Rectal smooth muscle tissue (tissue), 1 donor: ENCODE measurements around the gene GATAD2A.
A peak's percentile ranks its signal among the peaks of the same experiment; 100 is the strongest.
"Not testable (repeated sequence)": the region's sequence is repeated elsewhere in the genome, so short reads cannot be mapped to it uniquely, and the experiment has no call there.

Experiments used
- H3K27ac ChIP-seq: one replicate; pipeline ENCODE4 v1.7.0; 2013; ENCODE audit warnings: low read depth, low read length, inconsistent platforms
- H3K27me3 ChIP-seq: one replicate; pipeline ENCODE4 v1.7.0; 2013; ENCODE audit warnings: low read length; ENCODE audit not compliant: control insufficient read depth, insufficient read depth
- H3K36me3 ChIP-seq: one replicate; pipeline ENCODE4 v1.7.0; 2013; ENCODE audit warnings: low read length; ENCODE audit not compliant: control insufficient read depth, insufficient read depth
- H3K4me1 ChIP-seq: one replicate; pipeline ENCODE4 v1.7.0; 2013; ENCODE audit warnings: low read length; ENCODE audit not compliant: control insufficient read depth, insufficient read depth
- H3K4me3 ChIP-seq: one replicate; pipeline ENCODE4 v1.7.0; 2013; ENCODE audit warnings: low read length
- H3K9ac ChIP-seq: one replicate; pipeline ENCODE4 v1.7.0; 2013; ENCODE audit warnings: low read length

GATAD2A gene

DNA sequence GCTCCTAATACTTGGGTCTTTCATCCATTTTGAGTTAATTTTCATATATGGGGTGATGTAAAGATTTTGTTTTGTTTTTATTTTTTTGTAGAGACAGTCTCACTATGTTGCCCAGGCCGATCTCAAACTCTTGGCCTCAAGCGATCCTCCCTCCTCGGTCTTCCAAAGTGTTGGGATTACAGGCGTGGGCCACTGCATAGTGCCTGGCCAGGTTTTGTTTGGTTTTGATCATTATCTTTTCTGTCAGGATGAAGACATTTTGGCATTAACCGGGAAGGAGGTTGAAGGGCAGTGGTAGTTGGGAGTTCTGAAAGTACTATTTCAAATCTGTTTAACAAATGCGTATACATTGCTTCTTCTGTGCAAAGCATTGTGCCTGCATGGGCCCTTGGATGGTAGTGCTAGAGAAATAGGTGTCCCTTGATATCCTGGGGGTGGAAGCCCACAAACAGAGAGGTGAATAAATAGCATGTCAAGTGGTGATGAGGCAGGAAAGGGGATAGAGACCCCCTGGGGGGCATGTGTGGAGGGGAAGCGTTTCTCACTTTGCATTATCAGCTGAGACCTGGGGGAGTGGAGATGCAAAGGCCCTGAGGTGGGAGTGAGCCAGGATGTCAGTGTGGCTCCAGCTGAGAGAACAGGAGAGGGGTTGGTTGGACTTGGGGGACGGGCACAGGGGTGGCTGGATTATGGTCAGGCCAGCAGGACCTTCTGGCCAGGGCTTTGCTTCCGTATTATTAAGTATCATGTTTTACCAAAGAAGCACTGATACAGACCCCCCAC lies 41.4 kb downstream of the GATAD2A start:
- Histone ChIP-seq H3K4me1 (no peaks in the 10 kb centered on the region), H3K27ac (no peak overlapping the region), H3K36me3 (no peaks in the 10 kb centered on the region), H3K4me3 (no peak overlapping the region), H3K9ac (no peak overlapping the region), H3K27me3 (no peaks in the 10 kb centered on the region)

GRCh38 chr19:19447536-19448237 lies 42.2 kb downstream of the GATAD2A start:
- Histone ChIP-seq H3K27ac (no peak overlapping the region), H3K27me3 (no peaks in the 10 kb centered on the region), H3K4me3 (no peak overlapping the region), H3K4me1 (no peaks in the 10 kb centered on the region), H3K36me3 (no peaks in the 10 kb centered on the region), H3K9ac (no peak overlapping the region)

- no peak overlapping the region for H3K27ac ChIP-seq
- H3K36me3 ChIP-seq: no peaks in the 10 kb centered on the region
- H3K27me3 ChIP-seq: no peaks in the 10 kb centered on the region
- H3K9ac ChIP-seq: no peak overlapping the region
- no peak overlapping the region for H3K4me3 ChIP-seq
- no peaks in the 10 kb centered on the region for H3K4me1 ChIP-seq
Measured at GRCh38 chr19:19448238-19448544, 42.7 kb downstream of the GATAD2A start.

DNA sequence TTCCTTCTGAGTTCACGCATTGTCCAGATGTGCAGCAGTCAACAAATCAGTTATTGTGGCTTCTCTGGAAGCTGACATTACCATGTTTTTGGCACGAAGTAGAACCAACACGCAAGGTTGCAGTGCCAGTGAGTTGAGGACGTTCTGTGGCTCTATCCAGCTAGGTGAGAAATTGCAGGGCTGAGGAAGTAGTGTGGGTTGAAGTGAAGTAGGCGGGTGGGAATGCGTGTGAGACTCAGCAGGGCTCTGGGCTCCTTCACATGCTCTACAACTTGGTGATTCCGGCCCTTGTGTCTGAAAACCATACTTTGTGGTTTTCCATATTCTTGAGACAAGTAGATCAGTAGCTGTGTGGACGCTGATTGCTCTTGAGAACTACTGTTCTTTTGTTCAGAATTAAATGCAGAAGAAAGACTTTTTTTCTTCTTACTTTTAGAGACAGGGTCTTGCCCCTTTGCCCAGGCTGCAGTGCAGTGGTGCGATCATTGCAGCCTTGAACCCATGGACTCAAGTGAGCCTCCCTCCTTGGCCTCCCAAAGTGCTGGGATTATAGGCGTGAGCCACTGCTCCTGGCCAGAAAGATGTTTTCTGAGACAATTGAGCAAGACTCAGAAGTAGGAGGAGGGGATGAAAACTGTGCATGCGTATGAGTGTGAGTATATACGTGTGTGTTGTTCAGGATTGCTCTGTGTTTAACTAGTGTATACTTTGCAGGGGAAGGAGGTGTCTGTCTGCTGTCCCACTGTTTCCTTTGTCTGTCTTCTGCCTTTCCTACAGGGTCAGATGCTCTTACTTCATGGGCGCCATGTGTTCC lies 46.2 kb downstream of the GATAD2A start:
- Histone ChIP-seq H3K9ac (no peak overlapping the region), H3K4me1 (no peaks in the 10 kb centered on the region), H3K4me3 (no peak overlapping the region), H3K27ac (no peak overlapping the region), H3K27me3 (no peaks in the 10 kb centered on the region), H3K36me3 (no peaks in the 10 kb centered on the region)

DNA sequence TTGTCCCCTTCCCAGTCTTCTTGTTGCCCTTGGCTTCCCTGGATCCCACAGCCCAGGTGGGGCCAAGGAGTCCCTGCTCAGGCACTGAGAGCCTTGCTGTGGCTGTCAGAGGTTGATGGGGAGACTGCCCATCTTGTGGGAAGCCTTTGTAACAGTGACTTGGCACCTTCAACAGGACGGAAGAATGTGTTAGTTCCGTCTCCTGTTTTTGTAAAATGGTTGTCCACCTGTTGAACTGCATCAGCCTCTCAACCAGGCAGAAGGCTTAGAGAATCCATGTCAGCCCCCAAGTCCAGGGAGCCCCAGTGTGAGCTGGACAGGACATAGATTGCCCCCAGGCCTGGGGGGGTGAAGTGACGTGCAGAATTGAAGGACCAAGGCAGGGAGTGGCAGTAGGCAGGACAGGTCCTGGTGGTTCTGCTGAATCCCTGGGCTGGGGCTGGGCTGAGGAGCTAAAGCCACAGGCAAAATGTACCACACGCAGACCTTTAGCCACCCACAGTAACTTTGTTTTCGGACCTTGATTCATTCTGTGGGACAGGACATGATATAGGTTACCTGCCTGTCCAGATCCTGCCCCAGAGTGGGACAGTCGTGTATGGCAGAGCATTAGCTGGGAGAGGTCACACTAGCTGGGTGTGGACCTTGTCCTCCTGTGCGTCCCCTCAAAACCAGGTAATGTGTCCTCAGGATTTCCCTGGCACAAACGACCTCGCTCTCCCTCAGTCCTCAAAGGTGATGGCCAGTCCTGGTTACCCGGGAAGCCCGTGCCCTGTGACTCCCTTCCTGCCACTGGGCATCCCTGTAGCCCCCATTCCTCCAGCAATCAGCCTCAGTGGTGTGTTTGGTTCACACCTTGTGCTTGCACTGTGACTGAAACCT lies 47.0 kb downstream of the GATAD2A start:
- H3K4me3 ChIP-seq: peak overlapping the region; percentile 16
- no peaks in the 10 kb centered on the region for H3K36me3 ChIP-seq
- no peak overlapping the region for H3K27ac ChIP-seq
- no peak overlapping the region for H3K9ac ChIP-seq
- H3K27me3 ChIP-seq: no peaks in the 10 kb centered on the region
- H3K4me1 ChIP-seq: no peaks in the 10 kb centered on the region

GRCh38 chr19:19453125-19453454 lies 47.6 kb downstream of the GATAD2A start:
- Histone ChIP-seq H3K27ac (no peak overlapping the region), H3K4me1 (no peaks in the 10 kb centered on the region), H3K9ac (no peak overlapping the region), H3K27me3 (no peaks in the 10 kb centered on the region), H3K36me3 (no peaks in the 10 kb centered on the region), H3K4me3 (peak overlapping the region; percentile 16)

DNA sequence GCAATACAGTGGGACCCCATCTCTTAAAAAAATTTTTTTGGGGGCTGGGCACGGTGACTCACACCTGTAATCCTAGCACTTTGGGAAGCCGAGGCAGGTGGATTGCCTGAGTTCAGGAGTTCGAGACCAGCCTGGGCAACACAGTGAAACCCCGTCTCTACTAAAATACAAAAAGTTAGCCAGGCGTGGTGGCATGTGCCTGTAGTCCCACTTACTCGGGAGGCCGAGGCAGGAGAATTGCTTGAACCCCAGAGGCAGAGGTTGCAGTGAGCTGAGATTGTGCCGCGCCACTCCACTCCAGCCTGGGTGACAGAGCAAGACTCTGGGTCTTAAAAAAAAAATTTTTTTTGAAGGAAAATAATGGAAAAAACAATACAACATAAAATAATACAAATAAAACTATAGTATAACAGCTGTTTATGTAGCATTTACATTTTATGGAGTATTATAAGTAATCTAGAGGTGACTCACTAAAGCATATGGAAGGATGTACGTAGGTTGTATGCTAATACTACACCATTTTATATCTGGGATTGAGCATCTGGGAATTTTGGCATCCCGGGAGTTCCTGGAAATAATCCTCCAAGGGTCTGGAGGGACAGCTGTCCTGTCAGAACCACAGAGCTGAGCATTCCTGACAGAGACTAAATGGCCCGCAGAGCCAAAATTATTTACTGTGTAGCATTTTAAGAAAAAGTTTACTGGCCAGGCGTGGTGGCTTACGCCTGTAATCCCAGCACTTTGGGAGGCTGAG lies 49.9 kb downstream of the GATAD2A start:
- not testable (repeated sequence) for H3K27me3 ChIP-seq, H3K27ac ChIP-seq, H3K9ac ChIP-seq, H3K4me1 ChIP-seq, H3K36me3 ChIP-seq, H3K4me3 ChIP-seq

- no peak overlapping the region for H3K9ac ChIP-seq
- H3K27ac ChIP-seq: no peak overlapping the region
- no peaks in the 10 kb centered on the region for H3K27me3 ChIP-seq
- H3K36me3 ChIP-seq: no peaks in the 10 kb centered on the region
- no peak overlapping the region for H3K4me3 ChIP-seq
- peaks cover 26% of the 10 kb centered on the region for H3K4me1 ChIP-seq
Measured at GRCh38 chr19:19457671-19458070, 52.2 kb downstream of the GATAD2A start.

DNA sequence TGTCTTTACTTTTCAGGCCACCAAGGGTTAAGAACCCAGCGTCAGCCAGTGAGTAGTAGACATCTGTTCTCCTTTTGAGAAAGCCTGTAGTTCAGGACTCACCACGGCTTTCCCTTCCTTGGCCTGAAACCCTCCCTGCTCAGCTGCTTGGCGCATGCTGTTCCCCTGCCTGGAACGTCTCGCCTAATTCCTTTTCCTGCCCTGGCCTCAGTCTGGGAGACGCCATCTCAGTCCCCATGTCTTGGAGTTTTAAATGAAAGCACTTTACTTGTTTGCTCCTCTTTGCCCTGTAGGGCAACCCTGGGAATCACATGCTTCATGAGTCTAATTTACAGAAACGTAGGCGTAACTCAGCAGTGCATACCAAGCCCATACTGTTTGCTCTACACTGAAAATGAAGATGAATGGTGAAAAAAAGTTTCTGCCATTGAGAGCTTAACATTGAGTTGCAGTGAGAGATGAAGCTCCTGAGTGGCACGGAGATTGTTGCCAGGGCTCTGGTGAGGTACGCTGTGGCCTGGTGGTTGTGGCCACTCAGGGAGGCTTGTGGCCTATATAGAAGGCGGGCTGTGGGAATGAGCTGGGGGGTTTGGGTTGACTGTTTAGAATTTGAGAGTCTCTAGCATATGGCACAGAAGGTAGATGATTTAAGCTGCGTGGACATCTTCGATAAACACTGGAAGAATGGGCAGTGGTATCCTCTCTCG lies 52.8 kb downstream of the GATAD2A start:
- H3K4me3 ChIP-seq: no peak overlapping the region
- no peak overlapping the region for H3K27ac ChIP-seq
- peaks cover 30% of the 10 kb centered on the region for H3K4me1 ChIP-seq
- no peaks in the 10 kb centered on the region for H3K27me3 ChIP-seq
- H3K36me3 ChIP-seq: no peaks in the 10 kb centered on the region
- no peak overlapping the region for H3K9ac ChIP-seq

DNA sequence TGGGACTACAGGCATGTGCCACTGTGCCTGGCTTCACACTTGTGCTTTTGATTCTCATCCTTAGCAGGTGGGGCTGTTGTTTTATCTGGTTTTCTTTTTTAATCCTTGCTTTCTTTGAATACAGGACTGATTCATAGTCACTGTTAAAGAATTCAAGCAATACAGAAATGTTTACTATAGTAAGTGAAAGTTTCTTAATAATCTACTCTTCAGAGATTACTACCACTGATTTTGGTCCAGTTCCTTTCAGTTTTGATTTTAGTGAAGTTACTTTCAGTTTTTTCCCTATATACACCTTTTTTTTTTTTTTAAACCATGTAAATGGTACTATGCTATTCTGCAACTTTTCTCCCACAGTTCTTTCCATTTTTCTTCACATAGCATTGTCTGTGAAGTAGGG lies 53.6 kb downstream of the GATAD2A start:
- Histone ChIP-seq H3K4me1 (peaks cover 37% of the 10 kb centered on the region), H3K27ac (no peak overlapping the region), H3K4me3 (no peak overlapping the region), H3K27me3 (no peaks in the 10 kb centered on the region), H3K36me3 (no peaks in the 10 kb centered on the region), H3K9ac (no peak overlapping the region)

DNA sequence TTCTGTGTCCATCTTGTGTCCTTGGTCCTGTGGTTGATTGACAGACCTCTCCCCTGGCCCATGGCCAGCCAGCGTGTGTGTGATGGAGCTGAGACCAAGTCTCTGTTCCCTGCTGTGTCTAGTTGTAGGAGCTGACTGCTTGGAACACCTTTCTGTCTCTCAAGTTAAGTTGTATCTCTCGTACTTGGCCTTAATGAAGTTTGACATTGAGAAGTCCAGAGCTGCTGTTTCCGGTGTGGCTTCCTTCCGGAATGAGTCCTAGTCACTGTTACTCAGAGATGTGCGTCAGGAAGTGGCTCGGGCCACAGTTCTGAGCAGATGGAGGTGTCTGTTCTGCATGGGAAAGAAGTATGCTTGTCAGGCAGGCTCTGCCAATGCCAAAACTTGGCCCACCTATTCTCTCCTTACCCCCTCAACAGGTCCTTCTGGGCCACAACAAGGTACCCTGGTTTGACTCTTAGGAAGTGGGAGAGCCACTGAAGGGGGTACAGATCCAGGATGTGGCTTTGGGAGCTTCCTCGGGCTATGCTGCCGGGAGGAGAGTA lies 54.3 kb downstream of the GATAD2A start:
- H3K9ac ChIP-seq: no peak overlapping the region
- peaks cover 38% of the 10 kb centered on the region for H3K4me1 ChIP-seq
- peak overlapping the region; percentile 43 for H3K4me3 ChIP-seq
- H3K27ac ChIP-seq: no peak overlapping the region
- no peaks in the 10 kb centered on the region for H3K27me3 ChIP-seq
- no peaks in the 10 kb centered on the region for H3K36me3 ChIP-seq
